Panc1 (cell line): ENCODE results near the gene OTOP3.

Experiments used
- CTCF ChIP-seq: fragments of 450-650 bp; IDR thresholded peaks from 2 replicates; pipeline ENCODE4 v1.5.1; 2017; ENCODE audit warnings: mild to moderate bottlenecking
- POLR2AphosphoS5 ChIP-seq: IDR thresholded peaks from 2 replicates; pipeline ENCODE4 v1.6.1; 2012; ENCODE audit warnings: mild to moderate bottlenecking, low read depth, low read length, moderate library complexity
- REST ChIP-seq, 2 experiments: IDR thresholded peaks; 2 replicates each; pipeline ENCODE4 v1.6.1; 2011 to 2012; ENCODE audit warnings: low read depth in 2 of 2, control low read depth in 1 of 2, low read length in 1 of 2, mild to moderate bottlenecking in 1 of 2, moderate library complexity in 1 of 2; ENCODE audit not compliant: insufficient read depth in 1 of 2

DNA sequence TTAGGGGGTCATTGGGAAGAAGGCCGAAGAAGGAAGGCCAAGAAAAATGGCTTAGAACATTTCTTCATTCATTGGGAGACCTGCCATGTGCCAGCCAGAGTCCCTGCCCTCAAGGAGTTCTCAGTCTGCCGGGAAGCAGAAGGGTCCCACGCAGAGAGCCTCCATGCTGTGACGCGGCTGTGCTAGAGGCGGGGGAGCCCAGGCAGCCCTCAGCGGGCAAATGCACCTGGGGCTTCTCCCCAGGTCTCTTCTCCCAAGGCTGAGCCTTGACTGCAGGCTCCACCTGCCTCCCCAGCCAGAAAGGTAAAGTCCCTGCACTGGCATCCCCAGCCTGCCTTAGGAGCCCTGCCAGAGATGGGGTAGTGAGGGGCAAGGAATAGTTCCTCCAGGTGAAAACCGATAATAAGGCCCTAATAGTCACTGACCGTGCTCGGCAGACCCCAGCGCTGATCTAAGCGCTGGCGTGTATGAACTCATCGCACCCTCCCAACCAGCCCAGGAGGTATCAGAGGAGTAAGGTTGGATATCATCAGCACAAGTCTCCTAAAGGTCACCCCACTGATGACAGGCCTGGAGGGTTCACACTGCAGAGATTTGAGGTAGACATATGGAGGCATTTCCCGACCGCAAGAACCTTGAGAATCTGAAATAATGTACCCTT is 45.8 kb downstream of the OTOP3 start:
- no peak for TF ChIP-seq CTCF
- no peak for TF ChIP-seq POLR2AphosphoS5
- no peak for TF ChIP-seq REST (IDR thresholded peaks at IDR 0.05; ENCODE audit: insufficient read depth in 1 of 2, low read depth in 2 of 2, low read length in 1 of 2)
